Measurements from ENCODE around the gene CA10.
A peak's percentile ranks its signal among the peaks of the same experiment; 100 is the strongest.

Gene CA10

DNA sequence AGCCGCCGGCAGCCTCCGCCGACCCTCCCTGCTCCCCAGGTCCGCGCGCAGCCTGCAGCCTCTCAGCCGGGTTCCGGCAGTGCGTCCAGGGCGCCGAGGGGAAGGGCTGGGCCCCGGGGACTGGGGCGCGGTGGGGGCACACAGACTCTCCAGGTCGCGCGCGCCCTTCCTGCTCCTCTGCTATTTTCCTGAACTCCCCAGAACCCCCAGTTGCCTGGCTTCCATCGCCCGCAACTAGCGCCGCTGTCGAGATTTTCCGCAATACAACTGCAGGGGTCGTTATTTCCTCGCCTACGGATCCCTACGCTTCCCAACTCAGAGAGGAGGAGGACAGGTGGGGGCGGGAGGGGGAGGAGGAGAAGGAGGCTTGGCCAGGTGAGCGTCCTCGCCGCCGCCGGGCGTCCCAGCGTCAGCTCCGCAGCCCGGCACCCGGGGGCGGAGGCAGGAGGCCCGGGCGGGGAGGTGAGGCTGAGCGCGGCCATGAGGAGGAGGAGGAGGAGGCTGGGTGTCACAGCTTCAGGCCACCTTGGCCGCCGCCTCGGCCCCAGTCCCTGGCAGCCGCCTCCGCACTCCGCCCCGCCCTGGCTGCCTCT, at the start of gene CA10:
TSS of gene CA10 (minus strand) at position 265 of the 593 bp plus-strand sequence.
- peak; percentile 76 for DNase-seq

DNA sequence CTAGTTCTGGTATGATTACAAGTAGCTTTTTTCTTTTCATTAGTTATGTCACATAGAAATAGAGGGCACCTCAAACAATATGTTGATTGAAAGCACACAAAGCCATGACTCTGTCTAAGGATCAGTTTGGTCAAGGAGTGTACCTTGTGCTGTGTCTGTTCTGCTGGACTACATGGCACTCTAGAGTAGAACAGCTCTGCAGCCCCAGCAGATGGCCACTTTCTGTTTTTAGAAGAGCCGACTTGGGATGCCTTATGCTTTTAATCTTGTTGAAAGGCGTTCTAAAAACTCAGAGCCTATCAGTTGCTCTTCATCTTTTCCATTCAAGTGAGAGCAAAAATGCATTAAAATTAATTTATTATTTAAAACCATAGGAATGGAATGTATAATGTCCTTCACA, 49.3 kb upstream of the CA10 start:
- no peak for DNase-seq

GRCh38 chr17:52202520-52203080, 44.1 kb upstream of the CA10 start:
- DNase-seq = no peak

DNA sequence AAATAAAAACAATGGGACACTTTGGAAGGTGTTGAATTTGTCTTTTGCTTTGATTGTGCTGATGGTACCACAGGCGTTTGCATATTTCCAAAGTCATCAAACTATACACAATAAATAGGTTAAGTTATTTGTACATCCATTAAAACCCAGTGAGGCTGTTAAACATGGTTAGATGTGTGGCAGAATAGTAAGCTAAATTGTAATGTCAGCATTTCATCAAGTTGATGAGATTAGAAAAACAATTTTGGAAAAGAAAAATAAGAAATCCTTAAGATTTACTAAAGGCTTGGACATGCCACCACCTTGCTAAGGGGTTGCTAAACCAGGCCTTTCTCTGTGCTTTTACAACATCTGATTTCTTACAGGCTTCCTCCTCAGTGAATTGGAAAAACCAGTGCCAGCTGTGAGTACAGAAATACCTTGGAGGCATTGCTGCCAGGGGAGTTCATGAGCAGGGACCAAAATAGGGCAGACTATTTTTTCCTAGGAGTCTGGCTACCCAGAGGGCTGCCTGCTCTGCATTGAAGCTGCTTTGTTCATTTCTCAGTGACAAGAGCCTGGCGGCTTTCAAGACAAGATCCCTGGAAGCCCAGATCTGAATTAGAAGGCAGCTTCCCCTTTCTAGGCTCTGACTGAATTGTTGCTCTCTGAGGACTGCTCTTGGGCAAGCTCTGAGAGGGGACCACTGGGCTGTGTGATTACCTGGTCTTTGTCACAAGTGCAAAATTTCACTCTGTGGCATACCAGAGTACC, 43.4 kb upstream of the CA10 start:
- no peak for DNase-seq

DNA sequence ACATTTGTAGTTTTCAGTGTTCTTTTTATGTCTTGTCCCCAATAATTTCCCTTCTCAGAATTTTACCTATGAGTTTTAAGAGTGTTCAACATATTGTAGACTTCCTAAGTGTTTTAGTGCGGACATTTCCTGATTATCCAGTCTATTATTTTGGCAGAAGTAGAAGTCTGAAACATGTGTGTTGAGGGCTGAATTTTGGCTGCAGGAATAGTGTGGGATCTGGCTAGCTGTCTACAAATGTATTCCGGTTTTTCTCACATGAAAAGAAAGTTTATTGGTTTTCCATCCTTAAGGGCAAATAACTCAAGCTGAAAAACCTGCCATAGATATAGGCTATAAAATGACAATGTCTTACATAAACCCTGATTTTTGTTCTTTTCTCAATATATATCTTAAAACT, 33.0 kb upstream of the CA10 start:
- DNase-seq = no peak

DNA sequence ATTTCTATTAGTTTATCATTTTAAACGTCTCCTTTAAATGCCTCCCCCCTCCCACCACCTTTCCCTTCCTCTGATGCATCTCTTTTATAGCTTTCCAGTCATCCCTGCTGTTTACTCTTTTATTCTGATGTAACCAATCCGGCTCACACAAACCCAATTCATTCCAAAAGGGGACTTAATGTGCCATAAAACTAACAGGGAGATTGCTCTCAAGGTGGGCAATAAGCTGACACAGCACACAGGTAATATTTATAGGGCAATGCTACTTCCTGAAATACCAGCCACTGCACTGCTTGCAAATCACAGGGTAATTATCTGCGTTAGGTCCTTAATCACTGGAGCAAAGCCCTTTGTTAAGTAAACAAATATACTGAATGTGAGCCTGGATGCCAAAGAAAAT, 23.3 kb upstream of the CA10 start:
- peak; percentile 96 for DNase-seq

- DNase-seq = no peak
Measured at GRCh38 chr17:52178012-52178411, 19.5 kb upstream of the CA10 start.

DNA sequence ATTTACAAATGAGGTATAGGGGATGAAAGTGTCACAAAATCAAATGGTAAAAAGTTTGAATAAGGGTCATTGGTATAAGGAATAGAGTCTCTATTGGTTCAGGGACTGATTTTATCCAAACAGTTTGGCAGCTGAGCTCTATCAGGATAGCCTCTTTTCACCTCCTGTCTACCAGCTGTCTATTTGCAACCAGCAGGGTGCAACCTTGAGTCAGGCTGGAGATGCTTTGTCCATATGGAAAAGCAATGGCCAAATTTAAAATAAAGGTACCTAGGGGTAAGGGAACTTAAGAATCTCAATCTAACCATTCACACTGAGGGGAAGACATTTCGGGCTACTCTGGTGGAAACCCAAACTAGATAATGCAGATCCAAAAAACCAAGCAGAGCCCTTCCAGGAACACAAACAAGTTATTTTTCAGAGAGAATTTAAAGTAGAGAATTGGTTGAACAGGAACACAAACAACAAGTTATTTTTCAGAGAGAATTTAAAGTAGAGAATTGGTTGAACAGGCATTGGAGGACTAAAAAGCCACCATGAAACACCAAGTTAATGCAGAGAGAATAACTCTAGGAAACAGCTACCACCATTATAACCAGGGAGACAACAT, 12.6 kb upstream of the CA10 start:
- peak; percentile 60 for DNase-seq

- DNase-seq = no peak
Measured at GRCh38 chr17:52160136-52160567, 1.6 kb upstream of the CA10 start.

DNA sequence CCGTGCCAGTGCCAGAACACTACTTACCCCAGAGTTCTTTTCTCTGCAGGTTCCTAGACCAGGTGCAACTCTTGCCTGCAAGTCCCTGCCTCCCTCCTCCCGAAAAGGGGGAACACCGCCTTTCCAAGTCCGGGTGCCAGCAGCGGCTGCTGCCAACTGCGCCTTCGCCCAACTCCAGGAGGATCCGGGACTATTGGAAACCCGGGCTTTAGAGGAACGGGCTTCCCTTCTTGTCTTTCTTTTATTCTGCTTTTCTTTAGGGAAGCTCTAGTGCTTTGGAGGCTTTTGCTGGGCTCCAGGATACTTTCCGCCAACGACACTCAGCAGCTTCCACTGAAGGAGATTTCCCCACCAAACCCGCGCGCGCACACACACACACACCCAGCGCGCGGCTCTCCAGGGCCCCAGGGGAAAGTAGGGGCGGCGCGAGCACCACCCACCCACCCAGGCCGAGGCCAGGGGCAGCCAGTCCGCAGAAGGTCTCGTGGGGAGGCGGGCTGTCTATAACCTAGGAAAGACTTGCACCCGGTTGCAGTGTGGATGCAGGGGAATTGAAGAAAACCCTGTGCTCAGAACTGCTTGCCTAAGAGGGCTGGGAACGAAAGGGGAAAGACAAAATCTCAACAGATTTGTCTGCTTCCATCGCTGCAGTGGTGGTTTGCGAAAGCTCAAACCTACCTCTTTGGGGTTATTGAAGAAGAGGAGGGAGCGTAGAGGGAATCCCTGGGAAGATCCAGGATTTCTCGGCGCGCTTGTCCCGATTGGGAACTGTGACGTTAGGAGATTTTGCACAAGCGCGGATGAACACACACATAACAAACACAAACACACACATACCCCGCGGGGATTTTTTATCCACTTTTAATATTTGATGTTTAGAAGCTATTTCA, 977 bp upstream of the CA10 start:
- DNase-seq = no peak

GRCh38 chr17:52157603-52158449, 688 bp downstream of the CA10 start:
- DNase-seq = peak; percentile 22

DNA sequence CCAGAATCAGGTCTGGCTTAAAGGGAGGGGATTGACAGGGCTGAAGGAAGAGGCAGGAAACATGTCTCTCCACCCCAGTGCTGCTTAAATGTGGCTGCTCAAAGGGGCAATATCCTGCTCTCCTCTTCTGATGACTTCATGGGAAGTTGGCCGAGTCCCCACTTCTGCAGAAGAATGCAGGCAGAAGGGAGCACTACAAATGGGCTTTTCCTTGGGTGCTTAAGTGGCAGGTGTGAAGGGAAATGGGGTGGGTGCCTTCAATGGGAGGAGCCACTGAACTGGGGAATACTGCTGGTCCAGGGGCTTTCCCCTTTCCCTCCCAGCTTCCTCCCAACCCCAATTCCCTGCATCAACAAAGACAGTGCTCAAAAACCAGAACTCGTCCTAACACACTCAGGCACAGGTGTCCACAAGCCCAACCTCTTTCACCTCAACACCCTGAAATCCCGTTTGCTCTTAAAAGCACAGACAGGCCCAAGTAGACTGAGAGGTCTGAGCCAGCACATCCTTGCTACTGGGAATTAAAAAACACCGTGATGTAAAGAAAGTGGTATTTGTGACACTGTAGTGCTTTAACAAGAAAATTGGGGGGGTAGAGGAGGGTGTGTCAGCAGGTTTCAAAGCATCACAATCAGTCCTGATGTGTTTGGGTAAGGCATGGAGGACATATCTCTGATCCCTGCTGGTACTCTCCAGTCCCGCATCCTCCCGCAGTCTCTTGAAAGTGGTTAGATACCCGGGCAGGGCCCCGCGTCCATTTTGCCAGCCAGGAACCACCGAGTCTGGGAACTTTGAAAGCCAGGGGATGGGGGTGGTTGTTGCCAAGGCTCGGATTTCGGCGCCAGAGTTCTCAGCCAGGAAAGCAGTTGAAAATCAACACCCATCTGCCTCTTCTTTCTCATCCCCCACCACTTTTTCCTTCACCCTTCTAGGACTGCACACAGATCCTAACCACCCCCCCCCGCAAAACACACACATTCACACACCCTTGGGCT, 1.6 kb downstream of the CA10 start:
- no peak for DNase-seq

GRCh38 chr17:52155301-52155700, 3.2 kb downstream of the CA10 start:
- DNase-seq = no peak

GRCh38 chr17:52154466-52154865, 4.0 kb downstream of the CA10 start:
- no peak for DNase-seq

DNA sequence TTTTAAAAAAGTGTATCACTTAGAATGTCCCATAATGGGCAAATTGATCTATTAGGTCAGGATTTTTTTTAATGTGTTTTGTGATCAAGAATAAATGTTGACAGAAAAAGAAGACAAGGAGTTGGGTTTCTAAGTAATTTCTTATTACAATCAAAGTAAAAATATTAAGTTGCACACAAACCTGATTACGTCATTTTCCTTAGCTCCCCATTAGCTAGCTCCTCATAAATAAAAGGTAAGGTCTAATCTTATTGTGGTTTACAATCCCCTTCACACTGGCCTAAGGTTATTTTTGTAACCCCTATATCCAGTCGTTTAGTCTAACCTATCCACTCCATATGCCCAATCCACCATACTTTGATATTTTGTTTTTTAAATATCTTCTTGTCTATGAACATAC, 7.6 kb downstream of the CA10 start:
- DNase-seq = no peak

- no peak for DNase-seq
Measured at GRCh38 chr17:52149626-52150025, 8.9 kb downstream of the CA10 start.

- DNase-seq = peak; percentile 61
Measured at GRCh38 chr17:52148969-52149351, 9.6 kb downstream of the CA10 start.

DNA sequence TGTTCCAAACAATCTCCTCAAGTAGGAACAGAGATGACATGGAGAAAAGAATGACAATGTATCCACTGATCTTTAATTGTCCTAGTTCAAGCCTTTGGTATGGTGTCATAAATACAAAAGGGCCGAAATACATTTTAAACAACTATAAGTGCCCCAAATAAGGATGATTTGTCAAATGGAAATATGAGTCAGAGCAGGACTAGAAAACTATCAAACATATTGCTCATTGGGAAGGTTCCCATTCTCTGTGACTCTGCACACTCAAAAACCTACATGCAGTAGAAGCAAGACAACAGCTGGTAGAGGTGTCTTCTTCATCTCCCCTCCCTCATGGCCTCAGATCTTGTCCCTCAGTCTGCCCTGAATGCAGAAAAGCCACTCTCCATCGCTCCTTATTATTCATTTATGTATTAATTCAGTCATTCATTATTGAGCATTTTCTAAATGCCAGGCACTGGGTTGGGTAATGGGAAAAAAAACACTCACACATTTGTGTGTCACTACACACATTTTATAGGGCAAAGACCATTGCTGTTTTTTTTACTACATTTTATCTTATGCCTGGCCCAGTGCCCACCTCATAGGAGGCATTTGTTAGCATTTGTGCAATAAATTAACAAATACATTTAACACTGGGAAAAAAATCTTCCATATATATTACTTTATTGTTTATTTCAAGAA, 10.1 kb downstream of the CA10 start:
- no peak for DNase-seq

DNA sequence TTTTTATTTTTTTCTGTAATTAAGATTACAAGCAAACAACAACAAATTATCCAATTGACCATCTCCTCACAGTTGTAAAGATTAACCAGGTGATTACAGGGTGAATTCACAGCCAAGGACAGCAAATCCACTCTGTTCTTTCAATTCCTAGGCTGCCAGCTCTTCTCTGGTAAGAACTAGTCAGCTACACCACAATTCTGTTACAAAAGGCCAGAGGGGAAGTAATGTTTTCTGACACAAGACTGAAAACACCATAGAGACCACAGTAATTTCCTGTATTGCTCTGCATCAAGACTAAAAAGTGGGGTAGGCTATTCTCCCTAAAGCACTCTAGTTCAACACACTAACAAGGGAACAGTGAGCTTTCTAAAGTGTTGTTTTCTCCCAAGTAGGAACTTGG, 10.6 kb downstream of the CA10 start:
- DNase-seq = no peak

- no peak for DNase-seq
Measured at GRCh38 chr17:52147431-52147830, 11.1 kb downstream of the CA10 start.

All from DMS153 (cell line).